Measurements from ENCODE around the gene MPRIP. TPM values are rescaled to one million over a fixed set of nuclear protein-coding genes. Genes with fewer than 3 reads are reported as not detected.

MPRIP gene
- total RNA-seq, 4 donors from 2014 or later: 65.7 to 168 (median 147) TPM

- intact Hi-C loops (cut with DNase I): no loop called here
- Histone ChIP-seq H3K9me3 (no peaks in the 10 kb centered on the region), H3K27me3 (no peaks in the 10 kb centered on the region), H3K36me3 (peaks cover 0 to 68% (median 3%) of the 10 kb centered on the region in 3 donors), H3K4me1 (peaks cover 14 to 75% (median 19%) of the 10 kb centered on the region in 3 donors), H3K27ac (no peak overlapping the region), H3K4me3 (no peak overlapping the region)
- 45 to 55% methylated on average over 4 to 6 of the region's 8 CpGs for WGBS, 2 donors
- no peak for DNase-seq
- no peak for TF ChIP-seq CTCF (IDR thresholded peaks at IDR 0.05)
- no peak for TF ChIP-seq POLR2A (IDR thresholded peaks at IDR 0.05)
These were observed 46.6 kb downstream of the MPRIP start for GRCh38 chr17:17088541-17089525.

- H3K36me3 ChIP-seq: peaks cover 0 to 56% (median 0%) of the 10 kb centered on the region in 3 donors
- no peaks in the 10 kb centered on the region for H3K27me3 ChIP-seq
- no peaks in the 10 kb centered on the region for H3K9me3 ChIP-seq
- 77 to 87% methylated on average over 3 to 10 of the region's 18 CpGs for WGBS, 2 donors
- intact Hi-C loops (cut with DNase I): no loop called here
- no peak for DNase-seq
- no peak overlapping the region for H3K27ac ChIP-seq
- no peak overlapping the region for H3K4me3 ChIP-seq
- no peak for TF ChIP-seq POLR2A (IDR thresholded peaks at IDR 0.05)
- no peak for TF ChIP-seq CTCF (IDR thresholded peaks at IDR 0.05)
- peaks cover 14 to 81% (median 25%) of the 10 kb centered on the region in 3 donors for H3K4me1 ChIP-seq
These were observed 47.8 kb downstream of the MPRIP start for GRCh38 chr17:17089796-17090641.

GRCh38 chr17:17090642-17091103 lies 48.4 kb downstream of the MPRIP start:
- intact Hi-C loops (cut with DNase I): no loop called here
- H3K27me3 ChIP-seq: no peaks in the 10 kb centered on the region
- 53% methylated on average over 7 of the region's 11 CpGs; no CpG with 5 or more reads in 1 of the 2 donors for WGBS, 2 donors
- no peak for DNase-seq
- H3K27ac ChIP-seq: peak overlapping the region in 1 of 4 donors; percentile 9
- H3K4me3 ChIP-seq: no peak overlapping the region
- H3K9me3 ChIP-seq: no peaks in the 10 kb centered on the region
- TF ChIP-seq CTCF (IDR thresholded peaks at IDR 0.05) (no peak), POLR2A (IDR thresholded peaks at IDR 0.05) (no peak)
- peaks cover 0 to 49% (median 0%) of the 10 kb centered on the region in 3 donors for H3K36me3 ChIP-seq
- peaks cover 18 to 86% (median 25%) of the 10 kb centered on the region in 3 donors for H3K4me1 ChIP-seq

- Histone ChIP-seq H3K9me3 (no peaks in the 10 kb centered on the region), H3K4me1 (peaks cover 18 to 91% (median 25%) of the 10 kb centered on the region in 3 donors), H3K27me3 (no peaks in the 10 kb centered on the region), H3K4me3 (no peak overlapping the region), H3K27ac (peak overlapping the region in 1 of 4 donors; percentile 34), H3K36me3 (peaks cover 0 to 44% (median 0%) of the 10 kb centered on the region in 3 donors)
- DNase-seq: no peak
- TF ChIP-seq CTCF (IDR thresholded peaks at IDR 0.05): no peak
- no peak for TF ChIP-seq POLR2A (IDR thresholded peaks at IDR 0.05)
- WGBS, 2 donors: 84 to 100% methylated on average over 3 to 6 of the region's 11 CpGs
- intact Hi-C loops (cut with DNase I): no loop called here
These were observed 49.0 kb downstream of the MPRIP start for GRCh38 chr17:17091276-17091675.

Data from esophagus squamous epithelium (tissue), 5 donors.